Activated T-helper 9 cell treated with anti-CD3 and anti-CD28 coated beads, Interleukin-2, amount 50 U/mL, for 16 hours (primary cell): ENCODE results near the gene UBIAD1.
"Not testable (repeated sequence)": the region's sequence is repeated elsewhere in the genome, so short reads cannot be mapped to it uniquely, and the experiment has no call there.

Experiments
- DNase-seq: peaks from one replicate; pipeline ENCODE4 v3.0.0-alpha.2; 2020; ENCODE audit warnings: low read depth

UBIAD1 gene

DNA sequence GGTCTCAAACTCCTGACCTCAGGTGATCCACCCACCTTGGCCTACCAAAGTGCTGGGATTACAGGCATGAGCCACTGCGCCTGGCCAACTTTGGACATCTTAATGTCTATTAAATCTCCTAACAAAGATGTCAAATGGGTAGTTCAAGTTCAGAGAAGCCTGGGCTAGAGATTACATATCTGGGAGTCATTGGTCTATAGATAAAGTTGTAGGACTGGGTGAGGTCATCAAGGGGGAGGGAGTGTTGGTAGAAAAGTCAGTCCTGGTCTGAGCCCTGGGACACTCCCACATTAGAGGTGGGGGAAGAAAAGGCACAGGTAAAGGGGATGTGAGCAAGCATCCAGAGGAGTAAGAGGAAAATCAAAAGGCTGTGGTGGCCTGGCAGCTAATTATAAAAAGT is 6.6 kb downstream of the UBIAD1 start:
- no peak for DNase-seq

DNA sequence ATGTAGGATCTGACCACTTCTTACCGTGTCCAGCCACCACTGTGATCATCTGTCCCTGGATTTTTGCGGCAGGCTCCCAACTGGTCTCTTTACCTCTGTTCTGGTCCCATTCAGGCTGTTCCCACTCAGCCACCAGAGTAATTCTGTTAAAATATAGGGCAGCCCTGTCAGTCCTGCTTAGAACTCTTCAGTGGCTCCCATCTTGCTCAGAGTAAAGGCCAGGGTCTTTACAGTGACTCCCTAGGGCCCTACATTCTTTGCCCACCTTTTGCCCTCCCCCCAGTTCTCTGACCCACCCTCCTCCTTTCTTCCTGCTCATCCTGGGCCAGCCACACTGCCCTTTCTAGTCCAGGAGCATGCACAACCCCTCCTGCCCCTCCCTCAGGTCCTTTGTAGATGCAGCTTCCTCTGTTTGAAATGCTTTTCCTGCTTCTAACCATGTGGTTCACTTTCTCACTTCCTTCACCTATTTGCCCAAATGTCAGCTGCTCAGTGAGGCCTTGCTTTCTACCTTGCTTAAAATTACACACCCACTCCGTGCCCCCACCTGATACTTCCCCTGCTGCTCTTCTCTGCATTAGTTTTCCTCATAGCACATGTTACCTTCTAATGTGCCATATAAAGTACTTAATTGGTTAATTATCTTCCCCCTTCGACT is 7.8 kb downstream of the UBIAD1 start:
- no peak for DNase-seq

- DNase-seq, result no peak
These were observed 8.7 kb downstream of the UBIAD1 start for GRCh38 chr1:11281518-11282331.

GRCh38 chr1:11283151-11283550 is 10.2 kb downstream of the UBIAD1 start:
- DNase-seq, result no peak

GRCh38 chr1:11284784-11285183 is 11.8 kb downstream of the UBIAD1 start:
- DNase-seq, result no peak

DNA sequence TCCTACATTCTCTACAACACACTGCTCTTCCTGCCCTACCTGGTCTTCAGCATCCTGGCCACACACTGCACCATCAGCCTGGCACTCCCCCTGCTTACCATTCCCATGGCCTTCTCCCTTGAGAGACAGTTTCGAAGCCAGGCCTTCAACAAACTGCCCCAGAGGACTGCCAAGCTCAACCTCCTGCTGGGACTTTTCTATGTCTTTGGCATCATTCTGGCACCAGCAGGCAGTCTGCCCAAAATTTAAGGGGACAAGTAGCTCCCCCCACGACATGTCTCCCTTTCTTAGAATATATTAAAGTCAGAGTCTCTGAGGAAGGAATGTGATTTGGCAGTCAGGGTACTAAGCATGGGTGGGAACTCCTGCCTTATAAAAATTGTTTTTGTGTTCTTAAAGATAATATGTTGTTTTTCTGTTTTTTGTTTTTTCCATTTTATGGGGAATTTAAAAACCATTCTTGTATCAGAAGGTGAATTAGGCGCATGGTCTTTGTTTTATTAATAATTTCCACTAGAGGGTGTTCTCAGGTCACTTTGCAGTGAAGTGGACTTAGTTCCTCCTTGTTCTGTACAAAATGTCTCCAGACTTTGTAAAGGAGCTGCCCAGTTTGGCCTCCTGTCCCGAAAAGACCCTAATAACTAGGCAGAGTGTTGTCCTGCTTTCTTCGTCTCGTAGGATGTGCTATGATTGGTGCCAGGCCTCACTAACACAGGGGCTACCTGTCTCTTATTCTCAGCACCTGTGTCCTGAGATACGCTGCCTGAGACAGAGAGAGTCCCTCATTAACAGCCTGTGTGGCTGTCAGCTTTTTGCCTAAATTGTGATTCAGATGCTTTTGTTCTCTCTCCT is 13.1 kb downstream of the UBIAD1 start:
- no peak for DNase-seq

GRCh38 chr1:11286735-11287410 is 13.9 kb downstream of the UBIAD1 start:
- no peak for DNase-seq

- DNase-seq, result no peak
These were observed 16.1 kb downstream of the UBIAD1 start for GRCh38 chr1:11289064-11289463.

DNA sequence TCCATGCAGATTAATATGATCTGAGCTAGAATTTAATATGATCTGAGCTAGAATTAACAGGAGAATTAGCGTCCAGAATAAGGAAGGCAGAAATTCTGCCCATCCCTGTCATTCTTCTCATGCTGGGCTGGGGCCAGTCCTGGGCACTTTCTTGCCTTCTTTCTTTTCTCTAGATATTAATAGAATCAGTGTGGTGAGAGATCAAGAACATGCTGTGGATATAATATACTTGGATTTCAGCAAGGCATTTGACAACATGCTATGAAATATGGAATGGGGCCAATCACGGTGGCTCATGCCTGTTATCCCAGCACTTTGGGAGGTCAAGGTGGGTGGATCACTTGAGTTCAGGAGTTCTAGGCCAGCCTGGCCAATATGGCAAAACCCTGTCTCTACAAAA is 18.1 kb downstream of the UBIAD1 start:
- DNase-seq, result no peak

- DNase-seq, result no peak
These were observed 20.9 kb downstream of the UBIAD1 start for GRCh38 chr1:11293856-11294255.

- no peak for DNase-seq
These were observed 22.0 kb downstream of the UBIAD1 start for GRCh38 chr1:11294951-11295350.

GRCh38 chr1:11295905-11296304 is 22.9 kb downstream of the UBIAD1 start:
- DNase-seq, result no peak

DNA sequence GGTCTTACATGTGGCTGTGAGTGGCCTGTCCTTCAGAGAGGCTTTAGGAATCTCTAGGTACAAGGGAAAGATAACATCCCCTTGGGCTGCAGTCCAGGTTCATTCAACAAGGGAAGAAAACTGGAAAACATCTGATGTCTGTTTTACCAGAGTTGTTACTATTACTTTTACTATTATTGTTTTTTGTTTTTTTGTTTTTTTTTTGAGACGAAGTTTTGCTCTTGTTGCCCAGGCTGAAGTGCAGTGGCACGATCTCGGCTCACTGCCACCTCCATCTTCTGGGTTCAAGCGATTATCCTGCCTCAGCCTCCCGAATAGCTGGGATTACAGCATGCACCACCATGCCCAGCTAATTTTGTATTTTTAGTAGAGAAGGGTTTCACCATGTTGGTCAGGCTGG is 24.8 kb downstream of the UBIAD1 start:
- not testable (repeated sequence) for DNase-seq

DNA sequence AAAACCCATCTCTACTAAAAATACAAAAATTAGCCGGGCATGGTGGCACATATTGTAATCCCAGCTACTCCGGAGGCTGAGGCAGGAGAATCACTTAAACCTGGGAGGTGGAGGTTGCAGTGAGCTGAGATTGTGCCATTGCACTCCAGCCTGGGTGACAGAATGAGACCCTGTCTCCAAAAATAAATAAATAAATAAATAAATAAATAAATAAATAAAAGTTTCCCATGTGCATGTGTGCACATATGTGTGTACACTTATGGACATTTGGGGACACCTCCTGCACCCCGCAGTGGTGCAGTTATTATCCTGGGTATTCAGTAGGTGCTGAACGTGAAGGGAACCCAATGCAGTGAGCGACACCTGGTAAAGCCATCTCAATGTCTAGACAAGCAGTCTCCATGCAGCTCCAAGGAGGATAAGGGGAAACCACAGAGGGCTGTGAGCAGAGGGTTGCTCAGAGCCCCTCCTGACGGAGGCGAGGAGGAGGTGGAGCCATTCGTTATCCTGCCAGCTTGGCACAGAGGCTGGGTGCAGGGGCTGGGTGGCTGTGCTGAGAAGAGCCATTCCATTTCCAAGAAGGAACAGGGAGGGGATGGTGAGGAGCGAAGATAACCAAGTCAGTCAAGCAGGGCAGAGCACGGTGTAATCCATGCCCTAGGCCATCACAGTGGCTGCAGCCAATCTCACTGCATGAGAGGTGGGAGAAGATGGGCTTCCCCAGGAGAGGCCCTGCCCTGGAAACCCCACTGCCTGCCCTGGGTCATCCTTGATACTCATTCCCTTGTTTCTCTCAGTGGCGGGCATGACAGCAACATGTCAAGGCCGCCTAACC is 25.6 kb downstream of the UBIAD1 start:
- DNase-seq, result no peak

- DNase-seq, result no peak
These were observed 26.2 kb downstream of the UBIAD1 start for GRCh38 chr1:11299225-11299574.

GRCh38 chr1:11301601-11302000 is 28.6 kb downstream of the UBIAD1 start:
- DNase-seq, result no peak

GRCh38 chr1:11302366-11302765 is 29.4 kb downstream of the UBIAD1 start:
- no peak for DNase-seq

- DNase-seq, result not testable (repeated sequence)
These were observed 32.5 kb downstream of the UBIAD1 start for GRCh38 chr1:11305516-11305915.

GRCh38 chr1:11307852-11308251 is 34.9 kb downstream of the UBIAD1 start:
- no peak for DNase-seq

- no peak for DNase-seq
These were observed 35.8 kb downstream of the UBIAD1 start for GRCh38 chr1:11308699-11309224.

DNA sequence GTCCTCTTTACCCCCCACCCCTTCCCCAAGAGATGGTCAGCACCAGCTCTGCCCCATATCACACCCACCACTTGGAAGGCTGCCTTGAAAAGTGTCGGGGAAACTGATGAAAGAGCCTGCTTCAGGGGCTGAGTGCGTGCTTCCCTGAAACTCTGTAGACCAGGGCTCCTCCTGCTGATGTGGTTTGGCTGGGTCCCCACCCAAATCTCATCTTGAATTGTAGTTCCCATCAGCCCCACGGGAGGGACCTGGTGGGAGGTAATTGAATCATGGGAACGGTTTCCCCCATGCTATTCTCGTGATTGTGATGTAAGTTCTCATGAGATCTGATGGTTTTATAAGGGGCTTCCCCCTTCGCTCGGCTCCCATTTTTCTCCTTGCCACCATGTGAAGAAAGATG is 36.4 kb downstream of the UBIAD1 start:
- no peak for DNase-seq
